GM11168 (cell line): ENCODE results near the gene ZNF345.

ENCODE experiments used
- in situ Hi-C: fragments of 300-500 bp; cut with MboI; formaldehyde crosslinking; loops from one replicate; pipeline ENCODE4 v1.12.0; 2022; ENCODE audit warnings: low sequenced_read_pairs; ENCODE audit not compliant: unreplicated experiment

ZNF345 gene

DNA sequence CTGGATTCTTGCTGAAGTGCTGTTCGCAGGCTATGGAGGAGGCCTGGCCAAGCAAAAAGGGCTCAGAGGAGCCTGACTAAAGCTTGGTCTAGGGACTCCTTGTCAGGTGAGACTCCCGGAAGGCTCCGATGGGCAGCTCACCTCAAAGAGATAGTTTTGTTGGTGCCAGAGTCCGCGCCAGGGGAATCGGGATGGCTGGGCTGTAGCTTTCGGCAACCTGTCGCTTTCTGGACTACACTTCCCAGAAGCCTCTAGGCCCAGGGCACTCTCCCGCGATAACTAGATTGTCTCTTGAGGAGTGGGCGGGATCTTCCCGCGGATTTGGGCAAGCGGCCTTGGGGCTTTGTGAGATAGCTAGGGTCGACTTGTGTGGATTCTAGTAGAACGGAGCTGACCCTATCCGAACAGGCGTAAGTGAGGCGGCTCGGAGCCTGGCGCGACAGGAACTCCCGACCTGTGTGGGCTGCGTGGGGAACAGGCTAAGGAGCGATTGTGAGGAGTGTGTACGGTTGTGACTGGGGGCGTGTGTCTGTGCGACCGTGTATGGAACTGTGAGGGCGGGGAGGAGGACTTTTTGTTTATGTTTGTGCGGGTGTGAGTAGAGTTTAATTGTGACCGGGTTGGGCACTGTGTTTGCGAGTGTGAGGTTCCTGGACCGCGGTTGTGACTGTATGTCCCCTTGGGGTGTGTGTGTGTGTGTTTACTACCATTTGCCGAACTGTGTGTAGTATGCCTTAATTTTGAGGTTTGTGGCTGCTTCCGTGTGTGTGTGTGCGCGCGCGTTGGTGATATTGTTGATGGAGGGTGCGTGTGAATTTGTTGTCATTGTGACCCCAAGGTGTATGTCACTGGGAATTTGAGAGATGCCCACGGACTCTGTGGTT, at the start of gene ZNF345:
Gene ZNF345, plus strand, starts transcription at position 318 of the 884 bp plus-strand sequence. CDS start 25,955 bp downstream, outside the sequence.
- in situ Hi-C loops = no loop called here

DNA sequence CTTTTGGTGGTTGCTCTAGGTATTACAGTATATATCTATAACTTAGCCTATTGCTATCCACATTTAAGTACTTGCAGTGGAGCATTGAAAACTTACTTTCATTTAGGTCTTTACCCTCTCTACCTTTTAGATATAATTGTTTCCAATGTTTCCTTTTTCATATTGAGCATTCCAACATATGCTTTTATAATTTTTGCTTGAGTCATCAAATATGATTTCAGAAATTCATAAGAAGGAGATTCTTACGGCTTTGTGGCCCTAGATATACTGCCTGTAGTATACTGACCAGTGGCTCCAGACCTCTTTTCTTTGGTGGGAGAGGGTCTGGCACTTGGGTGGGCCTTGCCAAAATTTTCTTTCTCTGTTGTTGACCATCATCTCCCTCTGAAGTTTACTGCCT, 45.3 kb upstream of the ZNF345 start:
- in situ Hi-C loops = no loop called here

DNA sequence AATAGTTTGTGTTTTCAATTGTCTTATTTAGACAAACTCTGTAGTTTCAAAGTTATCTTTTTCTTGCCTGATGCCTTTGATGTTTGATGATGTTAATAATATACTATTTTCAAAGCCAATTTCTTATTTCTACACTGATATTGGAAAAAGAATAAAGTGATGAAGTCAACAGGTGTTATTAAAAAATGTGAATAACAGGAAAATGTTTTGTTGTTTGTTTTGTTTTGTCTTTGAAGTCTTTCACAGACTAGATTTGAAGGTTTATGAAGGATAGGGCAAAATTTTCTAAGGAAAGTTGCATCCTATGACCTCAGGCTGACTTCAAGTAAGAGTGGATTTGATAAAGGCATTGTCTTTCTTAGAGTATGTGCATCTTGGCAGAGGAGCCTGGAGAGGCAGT, 43.6 kb upstream of the ZNF345 start:
- in situ Hi-C loops = no loop called here

DNA sequence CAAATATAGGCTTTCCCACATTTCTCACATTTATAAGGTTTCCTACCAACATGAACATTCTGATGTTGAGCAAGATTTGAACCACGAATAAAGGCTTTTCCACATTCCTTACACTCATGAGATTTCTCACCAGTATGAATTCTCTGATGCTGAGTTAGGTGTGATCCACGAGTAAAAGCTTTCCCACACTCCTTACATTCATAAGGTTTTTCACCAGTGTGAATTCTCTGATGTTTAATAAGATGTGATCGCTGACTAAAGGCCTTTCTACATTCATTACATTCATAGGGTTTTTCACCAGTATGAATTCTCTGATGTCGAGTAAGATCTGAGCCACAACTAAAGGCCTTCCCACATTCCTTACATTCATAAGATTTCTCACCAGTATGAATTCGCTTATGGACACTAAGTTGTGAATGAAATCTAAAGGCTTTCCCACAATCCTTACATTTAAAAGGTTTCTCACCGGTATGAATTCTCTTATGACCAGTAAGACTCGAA, 31.5 kb upstream of the ZNF345 start:
- in situ Hi-C loops = no loop called here

DNA sequence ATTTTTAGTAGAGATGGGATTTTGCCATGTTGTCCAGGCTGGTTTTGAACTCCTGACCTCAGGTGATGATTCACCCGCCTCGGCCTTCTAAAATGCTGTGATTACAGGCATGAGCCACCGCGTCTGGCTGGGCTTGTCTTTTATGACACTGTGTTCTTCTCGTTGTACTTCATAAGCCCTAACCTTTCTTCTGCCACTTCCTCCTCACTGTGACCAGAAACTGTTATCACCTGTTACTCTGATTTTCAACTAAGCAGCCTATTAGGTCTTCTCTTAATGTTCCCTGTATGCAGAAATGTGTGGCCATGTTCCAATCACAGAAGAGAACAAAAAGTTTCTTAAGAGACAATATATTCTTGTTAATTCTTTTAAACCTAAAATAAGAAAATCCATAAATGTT, 28.9 kb upstream of the ZNF345 start:
- in situ Hi-C loops = no loop called here

DNA sequence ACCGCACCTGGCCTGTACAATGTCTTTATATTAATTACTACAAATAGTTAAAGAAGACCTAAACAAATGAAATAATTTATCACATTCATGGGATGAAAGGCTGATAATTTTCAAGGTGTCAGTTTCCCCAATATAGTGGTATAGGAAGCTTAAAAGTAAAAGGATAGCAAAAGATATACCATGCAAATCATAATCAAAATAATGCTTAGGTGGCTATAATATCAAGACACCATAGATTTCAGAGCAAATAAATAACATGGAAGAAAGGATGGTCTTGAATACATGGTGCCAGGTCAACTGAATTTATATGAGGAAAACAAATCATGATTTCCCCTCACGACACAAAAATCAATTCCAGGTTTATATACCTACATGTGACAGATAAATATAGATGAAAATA, 17.2 kb upstream of the ZNF345 start:
- in situ Hi-C loops = no loop called here

DNA sequence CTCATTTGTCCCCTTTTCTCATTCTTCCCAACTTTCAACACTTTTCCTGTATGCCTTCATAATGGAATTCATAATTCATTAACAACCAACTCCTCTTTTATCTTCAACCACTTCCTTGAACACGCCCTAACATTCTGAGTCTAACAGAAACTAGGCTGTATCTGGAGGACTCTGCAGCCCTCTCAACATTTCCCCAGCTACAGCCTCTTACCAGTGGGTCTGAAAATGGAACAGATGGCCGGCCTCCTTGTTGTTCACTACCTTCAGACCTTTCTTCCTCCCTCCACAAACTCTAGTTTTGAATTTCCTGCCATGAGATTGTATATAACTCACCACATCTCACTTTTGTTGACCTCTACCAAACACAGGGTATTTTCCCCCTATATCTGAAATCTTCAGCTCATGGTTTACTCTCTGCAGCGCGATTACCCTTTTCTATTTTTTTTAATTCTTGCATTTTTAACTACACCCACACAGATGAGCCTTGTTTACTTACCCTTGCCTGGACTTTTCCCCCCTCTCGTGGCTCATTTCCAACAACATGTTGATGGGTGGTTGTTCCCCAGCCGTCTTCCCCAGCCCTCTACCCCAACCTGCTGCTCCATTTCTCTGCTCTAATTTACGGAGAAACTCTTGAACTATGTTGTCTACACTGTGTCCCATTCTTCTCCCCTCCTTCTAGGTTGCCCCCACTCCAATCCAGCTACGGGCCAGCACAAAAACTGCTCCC, 13.3 kb upstream of the ZNF345 start:
- in situ Hi-C loops = no loop called here

DNA sequence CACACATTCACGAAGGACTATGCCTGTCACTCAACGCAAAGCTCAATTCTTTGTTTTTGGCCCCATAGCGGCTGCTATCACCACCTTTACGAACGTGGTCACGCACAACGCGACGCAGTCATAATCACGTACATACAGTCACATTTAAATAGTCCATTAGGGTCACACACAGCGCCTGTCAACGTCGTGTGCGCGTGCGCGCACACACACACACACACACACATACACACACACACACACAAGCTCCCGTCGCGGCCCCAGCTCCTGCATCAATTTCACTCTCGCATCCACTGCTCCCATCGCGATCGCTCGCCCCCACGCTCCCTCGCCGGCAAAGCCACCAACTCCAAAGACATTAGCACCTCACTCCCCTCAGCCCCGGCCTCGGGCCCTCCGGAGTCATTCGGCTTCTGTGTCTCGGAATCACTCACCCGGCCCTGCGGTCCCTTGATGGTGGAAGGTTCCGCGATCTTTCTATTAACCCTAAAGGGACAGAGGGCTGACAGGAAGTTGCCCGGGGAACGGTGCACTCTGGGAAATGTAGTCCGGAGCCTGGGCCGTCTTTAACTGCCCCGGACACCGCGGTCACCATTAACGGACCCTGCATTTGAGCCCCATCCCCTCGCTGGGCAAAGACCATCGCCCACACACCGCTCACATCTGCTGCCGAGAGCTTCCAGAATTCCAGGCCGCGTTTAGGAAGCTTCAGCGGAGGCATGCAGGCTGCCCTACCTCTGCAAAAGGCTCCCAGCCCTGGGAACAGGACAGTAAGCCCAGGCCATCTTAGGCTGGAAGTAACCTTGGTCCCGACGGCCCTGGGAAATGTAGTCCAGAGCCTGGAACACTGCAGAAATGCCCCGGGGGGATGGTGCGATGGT, 12.5 kb upstream of the ZNF345 start, which contains the start of gene ZNF790:
Gene ZNF790, minus strand, starts transcription at position 482 of the 878 bp plus-strand sequence. CDS start 12,768 bp downstream, outside the sequence.
- in situ Hi-C loops = no loop called here

DNA sequence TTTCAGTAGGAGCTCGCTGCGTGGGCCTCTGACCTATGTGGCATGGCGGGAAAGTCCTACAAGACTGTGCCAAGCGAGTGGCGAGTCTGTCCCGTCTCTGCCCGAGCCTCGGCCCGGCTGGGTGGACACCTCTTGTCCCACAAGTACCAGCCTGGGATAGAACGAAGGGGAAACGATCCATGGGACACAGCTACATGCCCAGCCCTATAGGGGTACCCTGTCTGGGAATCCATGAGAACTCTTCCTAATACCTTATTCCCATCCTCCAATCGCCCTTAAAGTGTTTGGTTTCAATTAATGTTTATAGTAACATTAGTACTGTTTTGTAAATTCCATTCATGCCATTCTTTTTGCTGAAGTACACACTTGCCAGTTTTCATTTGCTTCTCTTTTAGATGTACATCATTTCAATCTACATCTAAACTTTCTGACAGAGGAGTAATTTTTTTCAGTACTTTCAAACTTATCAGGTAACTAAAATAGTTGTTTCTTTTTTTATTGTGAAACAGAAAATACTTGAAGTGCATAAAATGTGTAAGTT, 11.8 kb upstream of the ZNF345 start:
- in situ Hi-C loops = no loop called here

DNA sequence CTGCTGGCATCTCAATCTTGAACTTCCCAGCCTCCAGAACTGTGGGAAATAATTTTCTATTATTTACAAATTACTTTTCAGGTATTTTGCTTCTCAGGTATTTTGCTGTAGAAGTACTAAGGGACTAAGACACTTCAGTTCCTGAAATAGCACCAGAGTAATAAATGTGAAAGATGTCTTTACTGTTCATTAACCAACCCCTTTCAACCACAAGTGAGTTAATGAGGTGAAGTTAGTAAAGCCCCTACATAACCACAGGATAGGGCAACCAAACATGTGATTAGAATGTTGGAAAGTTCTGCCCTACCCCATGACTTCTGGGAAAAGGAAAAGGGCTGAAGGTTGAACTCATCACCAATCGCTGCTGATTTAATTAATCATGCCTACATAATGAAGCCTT, 2.7 kb upstream of the ZNF345 start:
- in situ Hi-C loops = no loop called here

DNA sequence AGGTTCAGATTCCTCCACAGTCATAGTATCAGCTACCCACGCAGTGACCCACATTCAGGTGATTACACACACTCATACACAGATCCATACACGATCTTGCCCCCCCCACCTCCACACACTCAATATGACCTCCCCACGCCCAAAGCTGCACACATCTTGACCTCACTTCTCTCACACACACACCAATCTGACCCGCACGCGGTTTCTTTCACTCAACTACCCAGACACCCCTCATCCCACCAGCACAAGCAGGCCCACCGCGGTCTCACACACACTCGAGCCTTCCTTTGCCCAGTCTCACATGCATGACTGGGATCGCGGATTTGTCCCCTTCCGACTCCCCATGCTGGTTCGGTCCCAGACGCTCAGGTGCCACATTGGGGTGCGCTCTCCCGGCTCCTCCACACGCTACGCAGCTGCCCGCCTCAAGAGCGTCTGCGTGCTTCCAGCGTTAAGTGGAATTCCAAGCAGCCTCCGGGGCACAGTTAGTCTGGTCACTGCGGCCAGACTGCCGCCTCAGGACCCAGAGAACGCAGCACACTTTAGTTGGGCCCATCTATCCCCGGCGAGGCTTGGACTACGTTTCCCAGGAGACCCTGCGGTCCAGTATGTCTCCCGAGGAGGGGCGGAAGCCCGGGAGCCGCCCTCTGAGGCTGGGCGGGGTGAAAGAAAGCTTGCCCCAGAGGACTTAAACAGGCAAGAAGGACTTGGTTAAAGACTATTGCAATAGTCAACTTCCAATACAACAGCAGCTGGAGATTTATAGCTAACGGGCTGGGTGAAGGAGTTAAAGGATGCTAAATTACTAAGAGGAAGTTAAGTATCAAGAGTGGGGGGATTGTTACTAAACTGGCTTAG, 746 bp upstream of the ZNF345 start:
- in situ Hi-C loops = no loop called here

DNA sequence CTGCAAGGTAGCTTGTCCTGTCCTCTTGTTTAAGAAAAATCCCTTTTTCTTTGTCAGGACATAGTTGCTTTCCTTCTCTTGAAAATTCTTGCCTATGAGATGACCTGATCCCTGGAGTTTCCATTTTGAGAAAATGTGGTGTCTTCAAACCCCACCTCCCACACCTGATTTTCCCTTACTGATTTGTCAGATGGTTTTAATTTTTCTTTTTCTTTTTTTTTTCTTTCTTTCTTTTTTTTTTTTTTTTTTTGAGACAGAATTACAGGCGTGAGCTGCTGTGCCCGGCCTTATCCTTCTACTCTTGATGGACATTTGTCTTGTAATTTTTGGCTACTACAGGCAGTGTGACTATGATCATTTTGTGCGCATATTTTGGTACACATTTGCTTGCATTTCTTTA, 1.2 kb downstream of the ZNF345 start:
- in situ Hi-C loops = no loop called here

DNA sequence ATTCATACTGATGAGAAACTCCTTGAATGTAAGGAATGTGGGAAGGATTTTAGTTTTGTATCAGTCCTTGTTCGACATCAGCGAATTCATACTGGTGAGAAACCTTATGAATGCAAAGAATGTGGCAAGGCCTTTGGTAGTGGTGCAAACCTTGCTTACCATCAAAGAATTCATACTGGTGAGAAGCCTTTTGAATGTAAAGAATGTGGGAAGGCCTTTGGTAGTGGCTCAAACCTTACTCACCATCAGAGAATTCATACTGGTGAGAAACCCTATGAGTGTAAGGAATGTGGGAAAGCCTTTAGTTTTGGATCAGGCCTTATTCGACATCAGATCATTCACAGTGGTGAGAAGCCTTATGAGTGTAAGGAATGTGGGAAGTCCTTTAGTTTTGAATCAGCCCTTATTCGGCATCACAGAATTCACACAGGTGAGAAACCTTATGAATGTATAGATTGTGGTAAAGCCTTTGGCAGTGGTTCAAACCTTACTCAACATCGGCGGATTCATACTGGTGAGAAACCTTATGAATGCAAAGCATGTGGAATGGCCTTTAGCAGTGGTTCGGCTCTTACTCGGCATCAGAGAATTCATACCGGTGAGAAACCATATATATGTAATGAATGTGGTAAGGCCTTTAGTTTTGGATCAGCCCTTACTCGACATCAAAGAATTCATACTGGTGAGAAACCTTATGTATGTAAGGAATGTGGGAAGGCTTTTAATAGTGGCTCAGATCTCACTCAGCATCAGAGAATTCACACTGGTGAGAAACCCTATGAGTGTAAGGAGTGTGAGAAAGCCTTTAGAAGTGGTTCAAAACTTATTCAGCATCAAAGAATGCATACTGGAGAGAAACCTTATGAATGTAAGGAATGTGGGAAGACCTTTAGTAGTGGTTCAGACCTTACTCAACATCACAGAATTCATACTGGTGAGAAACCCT, 26.6 kb downstream of the ZNF345 start:
- in situ Hi-C loops = no loop called here

DNA sequence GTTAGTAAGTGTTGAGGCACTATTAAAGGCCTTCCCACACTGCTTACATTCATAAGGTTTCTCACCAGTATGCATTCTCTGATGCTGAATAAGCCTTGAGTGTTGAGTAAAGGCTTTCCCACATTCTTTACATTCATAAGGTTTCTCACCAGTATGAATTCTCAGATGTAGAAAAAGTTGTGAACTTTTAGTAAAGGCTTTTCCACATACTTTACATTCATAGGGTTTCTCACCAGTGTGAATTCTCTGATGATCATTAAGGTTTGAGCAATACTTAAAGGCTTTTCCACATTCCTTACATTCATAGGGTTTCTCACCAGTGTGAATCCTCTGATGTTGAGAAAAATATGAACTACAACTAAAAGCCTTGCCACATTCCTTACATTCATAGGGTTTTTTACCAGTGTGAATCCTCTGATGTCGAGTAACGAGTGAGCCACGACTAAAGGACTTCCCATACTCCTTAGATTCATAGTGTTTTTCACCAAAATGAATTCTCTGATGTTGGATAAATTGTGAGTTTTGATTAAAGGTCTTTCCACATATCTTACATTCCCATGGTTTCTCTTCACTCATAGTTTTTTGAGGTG, 41.2 kb downstream of the ZNF345 start:
- in situ Hi-C loops = no loop called here

DNA sequence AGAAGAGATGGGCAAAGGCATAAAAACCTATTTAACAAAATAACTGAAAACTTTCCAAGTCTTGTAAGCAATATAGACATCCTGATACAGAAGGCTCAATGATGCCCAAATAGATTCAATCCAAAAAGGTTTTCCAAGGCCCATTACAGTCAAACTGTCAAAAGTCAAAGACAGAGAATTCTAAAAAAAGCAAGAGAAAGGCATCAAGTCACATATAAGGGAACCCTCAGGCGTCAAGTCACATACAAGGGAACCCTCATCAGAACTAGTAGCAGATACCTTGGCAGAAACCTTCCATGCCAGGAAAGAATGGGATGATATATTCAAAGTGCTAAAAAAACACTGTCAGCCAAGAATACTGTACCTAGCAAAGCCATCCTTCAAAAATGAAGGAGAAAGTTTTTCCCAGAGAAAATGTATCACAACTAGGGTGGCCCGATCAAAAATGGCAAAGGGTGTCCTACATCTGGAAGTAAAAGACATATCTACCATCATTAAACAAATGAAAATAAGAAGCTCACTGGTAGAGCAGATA, 44.2 kb downstream of the ZNF345 start:
- in situ Hi-C loops = no loop called here

DNA sequence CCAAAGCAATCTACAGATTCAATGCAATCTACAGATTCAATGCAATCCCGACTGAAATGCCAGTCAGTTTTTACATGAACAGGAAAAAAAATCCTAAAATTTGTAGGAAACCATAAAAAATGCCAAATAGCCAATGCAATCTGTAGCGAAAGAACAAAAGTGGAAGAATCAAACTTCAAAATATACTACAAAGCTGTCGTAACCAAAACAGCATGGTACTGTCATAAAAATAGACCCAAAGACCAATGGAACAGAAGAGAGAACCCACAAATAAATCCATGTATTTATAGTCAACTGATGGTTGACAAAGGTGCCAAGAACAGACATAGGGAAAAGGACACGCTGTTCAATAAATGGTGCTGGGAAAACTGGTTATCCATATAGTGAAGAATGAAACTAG, 47.7 kb downstream of the ZNF345 start:
- in situ Hi-C loops = no loop called here
